ENCODE measurements around the gene C1orf146. TPM values are rescaled to one million over a fixed set of nuclear protein-coding genes. Genes with fewer than 3 reads are reported as not detected.
"Not testable (repeated sequence)": the region's sequence is repeated elsewhere in the genome, so short reads cannot be mapped to it uniquely, and the experiment has no call there.

C1orf146 gene
- total and polyA plus RNA-seq, 5 donors, result not detected

- 96% methylated on average over 1 of the region's 1 CpG for WGBS
- Histone ChIP-seq H3K4me1 (ENCODE audit: control insufficient read depth, insufficient read depth, low read length) (no peaks in the 10 kb centered on the region), H3K27me3 (ENCODE audit: control insufficient read depth, insufficient read depth) (no peaks in the 10 kb centered on the region), H3K27ac (ENCODE audit: low read length) (no peak overlapping the region), H3K9me3 (ENCODE audit: control insufficient read depth, low read length) (no peaks in the 10 kb centered on the region), H3K4me3 (ENCODE audit: low read length) (no peak overlapping the region)
- DNase-seq (no peak), ATAC-seq (no peak)
- intact Hi-C loops (cut with DNase I), result no loop called here
Observed at GRCh38 chr1:92274939-92275338, 57.2 kb downstream of the C1orf146 start.

GRCh38 chr1:92276082-92276481 is 58.4 kb downstream of the C1orf146 start:
- no peaks in the 10 kb centered on the region for H3K4me1 ChIP-seq (ENCODE audit: control insufficient read depth, insufficient read depth, low read length)
- no peak overlapping the region for H3K27ac ChIP-seq (ENCODE audit: low read length)
- no peaks in the 10 kb centered on the region for H3K9me3 ChIP-seq (ENCODE audit: control insufficient read depth, low read length)
- intact Hi-C loops (cut with DNase I), result no loop called here
- DNase-seq (no peak), ATAC-seq (no peak)
- 96% methylated on average over 3 of the region's 3 CpGs for WGBS
- no peak overlapping the region for H3K4me3 ChIP-seq (ENCODE audit: low read length)
- no peaks in the 10 kb centered on the region for H3K27me3 ChIP-seq (ENCODE audit: control insufficient read depth, insufficient read depth)

DNA sequence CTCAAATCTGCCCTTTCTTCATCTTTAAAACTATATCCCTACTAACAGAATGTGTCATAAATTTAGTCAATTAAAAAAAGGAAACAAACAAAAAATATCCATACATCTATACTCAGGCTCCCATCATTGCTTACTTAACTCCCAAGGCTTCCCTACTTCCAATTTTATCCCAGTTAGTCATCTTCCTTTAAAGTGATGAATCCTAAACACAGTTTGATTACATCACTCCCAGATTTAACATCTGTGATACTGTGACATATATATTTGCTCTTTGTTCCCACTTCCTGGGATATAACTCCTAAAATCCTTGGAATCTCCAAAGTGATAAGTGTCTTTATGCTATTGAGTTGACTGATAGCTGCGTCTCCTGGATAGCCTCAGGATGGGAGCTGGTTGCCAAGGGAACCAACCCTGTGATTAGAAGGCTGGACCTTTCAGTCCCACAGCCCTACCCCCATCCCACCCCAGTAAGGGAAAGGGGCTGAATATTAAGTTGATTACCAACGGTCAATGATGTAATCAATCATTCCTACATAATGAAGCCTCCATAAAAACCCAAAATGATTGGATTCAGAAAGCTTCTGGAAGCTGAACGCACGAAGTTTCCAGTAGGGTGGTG is 59.5 kb downstream of the C1orf146 start:
- Histone ChIP-seq H3K9me3 (ENCODE audit: control insufficient read depth, low read length) (no peaks in the 10 kb centered on the region), H3K4me1 (ENCODE audit: control insufficient read depth, insufficient read depth, low read length) (no peaks in the 10 kb centered on the region), H3K27ac (ENCODE audit: low read length) (no peak overlapping the region), H3K4me3 (ENCODE audit: low read length) (no peak overlapping the region), H3K27me3 (ENCODE audit: control insufficient read depth, insufficient read depth) (no peaks in the 10 kb centered on the region)
- intact Hi-C loops (cut with DNase I), result no loop called here
- DNase-seq (no peak), ATAC-seq (no peak)
- 90% methylated on average over 4 of the region's 4 CpGs for WGBS

- H3K9me3 ChIP-seq (ENCODE audit: control insufficient read depth, low read length); H3K27ac ChIP-seq (ENCODE audit: low read length); H3K4me3 ChIP-seq (ENCODE audit: low read length); intact Hi-C loops (cut with DNase I); ATAC-seq; H3K27me3 ChIP-seq (ENCODE audit: control insufficient read depth, insufficient read depth); H3K4me1 ChIP-seq (ENCODE audit: control insufficient read depth, insufficient read depth, low read length): not testable (repeated sequence)
- DNase-seq, result peak in 1 of 3 donors; percentile 27
- WGBS, result 97% methylated on average over 15 of the region's 15 CpGs
Observed at GRCh38 chr1:92279781-92280180, 62.1 kb downstream of the C1orf146 start.

DNA sequence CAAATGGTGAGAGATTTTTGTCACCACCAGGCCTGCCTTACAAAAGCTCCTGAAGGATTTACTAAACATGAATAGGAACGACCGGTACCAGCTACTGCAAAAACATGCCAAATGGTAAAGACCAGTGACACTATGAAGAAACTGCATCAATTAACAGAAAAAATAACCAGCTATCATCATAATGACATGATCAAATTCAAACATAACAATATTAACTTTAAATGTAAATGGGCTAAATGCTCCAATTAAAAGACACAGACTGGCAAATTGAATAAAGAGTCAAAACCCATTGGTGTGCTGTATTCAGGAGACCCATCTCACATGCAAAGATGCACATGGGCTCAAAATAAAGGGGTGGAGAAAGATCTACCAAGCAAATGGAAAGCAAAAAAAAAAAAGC is 63.7 kb downstream of the C1orf146 start:
- H3K4me3 ChIP-seq (ENCODE audit: low read length); intact Hi-C loops (cut with DNase I): not testable (repeated sequence)
- WGBS, result 95% methylated on average over 2 of the region's 2 CpGs

GRCh38 chr1:92291372-92291999 is 73.8 kb downstream of the C1orf146 start:
- no peak for DNase-seq
- H3K27me3 ChIP-seq (ENCODE audit: control insufficient read depth, insufficient read depth), result no peaks in the 10 kb centered on the region
- H3K4me3 ChIP-seq (ENCODE audit: low read length), result no peak overlapping the region
- WGBS, result 14% methylated on average over 3 of the region's 3 CpGs
- no peaks in the 10 kb centered on the region for H3K4me1 ChIP-seq (ENCODE audit: control insufficient read depth, insufficient read depth, low read length)
- peak in 1 of 2 donors; percentile 65 for ATAC-seq
- H3K9me3 ChIP-seq (ENCODE audit: control insufficient read depth, low read length), result no peaks in the 10 kb centered on the region
- intact Hi-C loops (cut with DNase I), result no loop called here
- H3K27ac ChIP-seq (ENCODE audit: low read length), result no peak overlapping the region

More for the DNA sequence above, 63.7 kb downstream of the C1orf146 start:
- not testable (repeated sequence) for H3K27me3 ChIP-seq (ENCODE audit: control insufficient read depth, insufficient read depth); H3K9me3 ChIP-seq (ENCODE audit: control insufficient read depth, low read length); H3K27ac ChIP-seq (ENCODE audit: low read length); DNase-seq; ATAC-seq; H3K4me1 ChIP-seq (ENCODE audit: control insufficient read depth, insufficient read depth, low read length)

Other genes starting within 250 kb of the C1orf146 start
- gene EPHX4, start 187.9 kb upstream of the C1orf146 start, total RNA-seq, result 1 to 10 TPM in 1 of 4 donors, under 1 TPM in 2, not detected in 1; 0.47 to 2.2 (median 0.69) TPM
- 1.4 TPM for gene EPHX4, start 187.9 kb upstream of the C1orf146 start, polyA plus RNA-seq
- not detected for gene SETSIP, start 142.5 kb upstream of the C1orf146 start, total RNA-seq
- gene SETSIP, start 142.5 kb upstream of the C1orf146 start, polyA plus RNA-seq, result not detected
- 1 to 10 TPM; 2.7 to 6.2 (median 5.3) TPM for gene BTBD8, start 137.6 kb upstream of the C1orf146 start, total RNA-seq
- 1.5 TPM for gene BTBD8, start 137.6 kb upstream of the C1orf146 start, polyA plus RNA-seq
- 1 to 10 TPM; 6.3 to 6.9 (median 6.6) TPM for gene GLMN, start 81.1 kb downstream of the C1orf146 start, total RNA-seq
- 6.9 TPM for gene GLMN, start 81.1 kb downstream of the C1orf146 start, polyA plus RNA-seq
- gene RPAP2, start 81.1 kb downstream of the C1orf146 start, total RNA-seq, result 10 to 100 TPM; 23.0 to 31.1 (median 27.3) TPM
- 9.0 TPM for gene RPAP2, start 81.1 kb downstream of the C1orf146 start, polyA plus RNA-seq